Panc1 (cell line): ENCODE results near the gene FIGNL2. TPM values are rescaled to one million over a fixed set of nuclear protein-coding genes. Genes with fewer than 3 reads are reported as not detected.

ENCODE experiments used
- ATAC-seq: fragments of 200-7000 bp; cut with Tn5 transposase; 2 replicates; pipeline ENCODE4 v1.9.1; 2020; ENCODE audit warnings: mild to moderate bottlenecking, moderate library complexity
- BruUV-seq: library from RNA; stranded (reverse); fragments of 400-500 nt; replicated peaks from 2 replicates; lab custom pipeline; 2021; lab: Mats Ljungman, UMichigan
- CTCF ChIA-PET: fragments of 300-600 bp; sonication (Branson Sonifier 250); formaldehyde crosslinking; loops from one replicate; lab custom pipeline; 2022; ENCODE audit warnings: antibody characterized with exemption; lab: Charles Lee
- POLR2A ChIA-PET: fragments of 300-600 bp; sonication (Branson Sonifier 250); formaldehyde crosslinking; loops from one replicate; lab custom pipeline; 2022; ENCODE audit warnings: antibody characterized with exemption; lab: Charles Lee
- DNase-seq: peaks from one replicate; pipeline ENCODE4 v3.0.0-alpha.2; 2010; ENCODE audit warnings: low read depth, low spot score
- H3K27ac ChIP-seq: 2 replicates; pipeline ENCODE4 v1.5.1; 2011; ENCODE audit warnings: mild to moderate bottlenecking, low read length, inconsistent platforms
- H3K27me3 ChIP-seq: fragments of 200-500 bp; sonication (Bioruptor generic); 2 replicates; pipeline ENCODE4 v1.6.0; 2014; ENCODE audit warnings: low read length, inconsistent platforms; ENCODE audit not compliant: control insufficient read depth, insufficient read depth
- H3K36me3 ChIP-seq: fragments of 200-500 bp; sonication (Bioruptor generic); 2 replicates; pipeline ENCODE4 v1.5.1; 2014; ENCODE audit warnings: inconsistent platforms, mild to moderate bottlenecking, low read length, moderate library complexity; ENCODE audit not compliant: control insufficient read depth, insufficient read depth
- H3K4me1 ChIP-seq: 2 replicates; pipeline ENCODE4 v1.5.1; 2011; ENCODE audit warnings: inconsistent platforms, mild to moderate bottlenecking, low read length, moderate library complexity; ENCODE audit not compliant: control insufficient read depth, insufficient read depth
- H3K4me3 ChIP-seq, 2 experiments: 2 replicates each; pipeline ENCODE4 v1.5.1; 2011 to 2012; ENCODE audit warnings: low read depth in 2 of 2, low read length in 2 of 2, mild to moderate bottlenecking in 2 of 2, inconsistent platforms in 1 of 2, moderate library complexity in 1 of 2
- H3K9me3 ChIP-seq: fragments of 200-500 bp; sonication (Bioruptor generic); 2 replicates; pipeline ENCODE4 v1.5.1; 2014; ENCODE audit warnings: low read depth, mild to moderate bottlenecking, inconsistent platforms, low read length, moderate library complexity; ENCODE audit not compliant: control insufficient read depth, insufficient read depth
- CTCF ChIP-seq: fragments of 450-650 bp; IDR thresholded peaks from 2 replicates; pipeline ENCODE4 v1.5.1; 2017; ENCODE audit warnings: mild to moderate bottlenecking
- POLR2AphosphoS5 ChIP-seq: IDR thresholded peaks from 2 replicates; pipeline ENCODE4 v1.6.1; 2012; ENCODE audit warnings: mild to moderate bottlenecking, low read depth, low read length, moderate library complexity
- SIN3A ChIP-seq: IDR thresholded peaks from 2 replicates; pipeline ENCODE4 v1.6.1; 2012; ENCODE audit warnings: low read depth, mild to moderate bottlenecking, low read length, moderate library complexity, borderline replicate concordance; ENCODE audit not compliant: insufficient read depth
- TCF7L2 ChIP-seq: IDR thresholded peaks from 2 replicates; pipeline ENCODE4 v1.6.1; 2011; ENCODE audit warnings: mild to moderate bottlenecking, low read depth, low read length, inconsistent platforms
- in situ Hi-C: cut with HindIII; loops from 2 replicates; pipeline ENCODE4 v1.10.0; 2016; ENCODE audit warnings: low sequenced_read_pairs, low pct_unique_long_range_greater_than_20kb
- intact Hi-C: fragments of 100-400 bp; cut with micrococcal nuclease; formaldehyde crosslinking; loops from one replicate; pipeline ENCODE4 v1.10.0; 2022; ENCODE audit not compliant: unreplicated experiment
- total RNA-seq: library from RNA; stranded (reverse); gene quantifications from one replicate; pipeline ENCODE4 v1.2.1, GENCODE V29; 2021; ENCODE audit not compliant: unreplicated experiment
- TF ChIP-seq, protein P1 (sequence below), 2 experiments: IDR thresholded peaks; 2 replicates each; pipeline ENCODE4 v1.6.1; 2011 to 2012; ENCODE audit warnings: low read depth in 2 of 2, control low read depth in 1 of 2, low read length in 1 of 2, mild to moderate bottlenecking in 1 of 2, moderate library complexity in 1 of 2; ENCODE audit not compliant: insufficient read depth in 1 of 2

FIGNL2 gene
- total RNA-seq, 1 experiment from 2014 or later: 0.23 TPM

DNA sequence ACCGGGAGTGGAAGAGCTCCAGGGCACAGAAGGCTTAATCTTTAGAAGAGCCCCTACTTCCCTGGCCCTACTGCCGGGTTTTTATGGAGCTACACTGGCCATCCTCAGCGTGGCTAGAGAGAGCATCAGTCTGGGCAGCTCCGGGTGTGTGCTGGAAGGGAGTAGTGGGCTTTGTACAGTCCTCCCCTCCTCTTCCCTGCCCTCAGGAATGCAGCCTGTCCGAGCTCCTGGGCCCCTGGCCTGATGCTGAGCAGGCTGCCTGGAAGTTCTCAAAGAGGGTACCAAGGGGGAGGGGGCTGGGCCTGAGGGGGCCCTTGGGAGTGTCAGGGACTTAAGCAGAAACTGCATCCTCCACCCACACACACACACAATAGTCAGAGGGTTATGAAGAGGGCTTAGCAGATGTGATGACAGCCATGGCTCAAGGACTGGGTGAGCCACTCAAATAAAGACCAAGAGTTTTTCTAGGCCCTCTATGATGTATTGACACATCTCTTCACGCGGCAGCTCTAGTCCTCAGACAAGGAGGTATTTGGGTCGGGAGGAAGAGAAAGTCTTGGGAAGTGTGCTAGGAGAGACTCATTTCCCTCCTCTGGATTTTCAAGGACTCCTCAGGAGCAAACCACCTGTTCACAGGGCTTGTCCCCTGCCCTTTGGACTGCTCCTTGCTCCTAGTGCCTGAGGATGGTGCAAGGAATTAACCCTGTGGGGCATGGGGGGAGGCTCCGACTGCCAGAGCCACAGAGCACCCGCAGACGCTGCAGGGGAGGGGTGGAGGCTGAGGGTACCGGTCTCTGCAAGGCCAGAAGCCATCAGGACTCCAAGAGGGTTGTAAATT is 16.5 kb upstream of the FIGNL2 start:
- CTCF ChIA-PET: interaction anchor here (0.6 kb wide), 1 partner anchor 129 kb away, joined by 6 read pairs; no protein-coding TSS in a partner anchor
- intact Hi-C loops: no loop called here
- H3K27me3 ChIP-seq: no peaks in the 10 kb centered on the region

DNA sequence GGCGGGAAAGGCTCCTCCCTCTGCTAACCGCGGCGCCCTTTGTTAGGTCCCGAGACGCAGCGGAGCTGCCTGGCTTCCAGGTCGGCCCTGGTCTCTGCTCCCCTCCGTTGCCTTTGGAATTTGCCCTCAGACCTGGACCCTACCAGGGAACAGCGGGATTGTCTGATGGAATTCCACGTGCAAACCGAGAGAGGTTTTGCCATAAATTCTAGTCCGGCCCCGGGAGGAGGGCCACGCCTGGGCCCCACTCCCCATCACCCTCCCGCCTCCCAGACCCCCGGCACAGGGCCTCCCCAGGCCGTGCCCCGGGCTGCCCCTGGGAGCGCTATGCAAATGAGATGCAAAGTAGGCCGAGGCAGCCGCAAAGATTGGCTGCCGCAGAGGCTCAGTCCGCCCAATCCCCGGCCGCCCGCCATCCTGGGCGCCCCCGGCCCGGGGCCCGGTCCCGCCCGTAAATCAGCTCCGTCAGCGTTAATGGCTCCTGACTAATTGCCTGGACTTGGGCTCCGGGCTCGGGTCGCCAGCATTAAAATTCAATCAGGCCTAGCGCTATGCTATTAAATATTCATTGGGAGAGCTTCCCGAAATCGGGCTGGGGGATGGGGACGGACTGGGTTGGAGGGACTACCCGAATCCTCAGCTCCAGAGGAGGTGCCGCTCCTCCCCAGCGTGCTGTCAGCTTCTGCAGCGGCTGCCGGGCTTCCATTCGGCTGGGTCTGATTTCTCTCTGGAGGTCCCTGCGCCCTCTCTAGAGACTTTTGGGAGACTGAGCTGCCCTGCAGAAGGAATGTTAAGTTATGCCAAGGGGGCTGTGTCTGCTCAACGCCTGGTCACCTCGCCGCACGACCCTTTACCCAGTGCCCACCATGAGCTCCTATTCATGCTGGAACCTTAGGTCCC is 15.7 kb upstream of the FIGNL2 start:
- intact Hi-C loops (no loop called here), in situ Hi-C loops (no loop called here)
- ATAC-seq (no peak), DNase-seq (no peak)
- no peaks in the 10 kb centered on the region for H3K4me1 ChIP-seq
- ChIA-PET CTCF (interaction anchor here (0.6 kb wide), 1 partner anchor 130 kb away, joined by 6 read pairs; no protein-coding TSS in a partner anchor), POLR2A (interaction anchor here (0.7 kb wide), 1 partner anchor 170 kb away, joined by 5 read pairs; no protein-coding TSS in a partner anchor)
- no peaks in the 10 kb centered on the region for H3K27me3 ChIP-seq
- no peaks in the 10 kb centered on the region for H3K36me3 ChIP-seq
- H3K4me3 ChIP-seq: no peak overlapping the region
- no peaks in the 10 kb centered on the region for H3K9me3 ChIP-seq
- no TSS peak for BruUV-seq
- no peak overlapping the region for H3K27ac ChIP-seq
- TF ChIP-seq SIN3A (no peak), CTCF (no peak), TCF7L2 (no peak)
- TF ChIP-seq, protein P1, sequence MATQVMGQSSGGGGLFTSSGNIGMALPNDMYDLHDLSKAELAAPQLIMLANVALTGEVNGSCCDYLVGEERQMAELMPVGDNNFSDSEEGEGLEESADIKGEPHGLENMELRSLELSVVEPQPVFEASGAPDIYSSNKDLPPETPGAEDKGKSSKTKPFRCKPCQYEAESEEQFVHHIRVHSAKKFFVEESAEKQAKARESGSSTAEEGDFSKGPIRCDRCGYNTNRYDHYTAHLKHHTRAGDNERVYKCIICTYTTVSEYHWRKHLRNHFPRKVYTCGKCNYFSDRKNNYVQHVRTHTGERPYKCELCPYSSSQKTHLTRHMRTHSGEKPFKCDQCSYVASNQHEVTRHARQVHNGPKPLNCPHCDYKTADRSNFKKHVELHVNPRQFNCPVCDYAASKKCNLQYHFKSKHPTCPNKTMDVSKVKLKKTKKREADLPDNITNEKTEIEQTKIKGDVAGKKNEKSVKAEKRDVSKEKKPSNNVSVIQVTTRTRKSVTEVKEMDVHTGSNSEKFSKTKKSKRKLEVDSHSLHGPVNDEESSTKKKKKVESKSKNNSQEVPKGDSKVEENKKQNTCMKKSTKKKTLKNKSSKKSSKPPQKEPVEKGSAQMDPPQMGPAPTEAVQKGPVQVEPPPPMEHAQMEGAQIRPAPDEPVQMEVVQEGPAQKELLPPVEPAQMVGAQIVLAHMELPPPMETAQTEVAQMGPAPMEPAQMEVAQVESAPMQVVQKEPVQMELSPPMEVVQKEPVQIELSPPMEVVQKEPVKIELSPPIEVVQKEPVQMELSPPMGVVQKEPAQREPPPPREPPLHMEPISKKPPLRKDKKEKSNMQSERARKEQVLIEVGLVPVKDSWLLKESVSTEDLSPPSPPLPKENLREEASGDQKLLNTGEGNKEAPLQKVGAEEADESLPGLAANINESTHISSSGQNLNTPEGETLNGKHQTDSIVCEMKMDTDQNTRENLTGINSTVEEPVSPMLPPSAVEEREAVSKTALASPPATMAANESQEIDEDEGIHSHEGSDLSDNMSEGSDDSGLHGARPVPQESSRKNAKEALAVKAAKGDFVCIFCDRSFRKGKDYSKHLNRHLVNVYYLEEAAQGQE (IDR thresholded peaks at IDR 0.05; ENCODE audit: insufficient read depth in 1 of 2, low read depth in 2 of 2, low read length in 1 of 2): no peak

More for the DNA sequence above, 16.5 kb upstream of the FIGNL2 start:
- no TSS peak for BruUV-seq
- TF ChIP-seq SIN3A (no peak), POLR2AphosphoS5 (no peak), CTCF (no peak), TCF7L2 (no peak)
- TF ChIP-seq, protein P1 (IDR thresholded peaks at IDR 0.05; ENCODE audit: insufficient read depth in 1 of 2, low read depth in 2 of 2, low read length in 1 of 2): no peak
- in situ Hi-C loops: no loop called here
- H3K4me3 ChIP-seq: no peak overlapping the region
- no peak for DNase-seq
- no peaks in the 10 kb centered on the region for H3K9me3 ChIP-seq
- H3K4me1 ChIP-seq: no peaks in the 10 kb centered on the region
- POLR2A ChIA-PET: no interaction called here
- no peak for ATAC-seq
- H3K27ac ChIP-seq: no peak overlapping the region
- H3K36me3 ChIP-seq: no peaks in the 10 kb centered on the region
